GM21786 (cell line): ENCODE results near the gene ZNF174.

Source experiments
- ATAC-seq: cut with Tn5 transposase; IDR thresholded peaks from one replicate; pipeline ENCODE4 v1.9.1; 2021; ENCODE audit not compliant: unreplicated experiment

ZNF174 gene

DNA sequence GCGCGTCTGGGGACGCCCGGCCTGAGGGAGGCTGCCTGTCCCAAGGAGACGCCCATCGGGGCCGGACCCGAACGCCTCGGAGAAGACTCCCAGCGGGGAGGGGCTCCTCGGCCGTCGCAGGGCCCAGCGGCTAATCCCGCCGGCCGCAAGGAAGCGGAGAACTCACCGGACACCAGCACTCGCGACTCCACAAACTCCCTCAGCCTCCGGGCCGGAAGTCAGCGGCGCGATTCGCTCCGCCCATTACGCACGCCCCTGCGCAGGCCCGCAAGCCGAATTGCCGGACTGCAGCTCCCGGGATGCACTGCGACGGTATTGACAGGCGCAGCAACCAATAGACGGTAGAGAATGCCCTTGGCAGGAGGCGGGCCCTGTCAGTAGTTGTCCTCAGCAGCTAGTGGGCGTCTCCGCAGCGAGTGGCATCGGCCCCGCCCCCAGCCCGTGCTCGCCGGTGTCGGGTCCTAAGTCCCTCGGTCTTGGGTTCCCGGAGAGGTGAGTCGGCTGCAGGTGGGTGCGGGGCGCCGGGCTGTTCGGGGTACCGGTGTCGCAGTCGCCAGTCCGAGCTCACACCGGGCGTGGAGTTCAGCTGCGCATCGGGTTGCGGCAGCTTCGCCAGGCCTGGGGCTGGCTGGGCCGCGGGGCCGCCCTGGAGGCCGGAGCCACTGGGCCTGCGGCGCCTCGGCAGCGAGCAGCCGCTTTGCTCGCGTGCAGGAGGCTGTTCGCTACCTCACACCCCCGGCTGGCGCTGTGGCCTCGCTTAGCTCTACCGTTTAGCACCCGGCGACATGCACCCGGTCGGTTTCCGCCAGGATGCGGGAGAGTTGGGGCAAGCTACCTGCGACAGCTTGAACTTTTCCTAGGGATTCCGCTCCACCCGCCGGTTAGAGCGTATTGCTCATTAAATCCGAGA is at the start of gene ZNF174, which contains the start of gene ZSCAN32:
TSS of gene ZNF174 (plus strand) at position 437 of the 910 bp plus-strand sequence. CDS start 790 bp downstream, outside the sequence.
TSS of gene ZSCAN32 (minus strand) at position 226 of the 910 bp plus-strand sequence. CDS start 3,447 bp downstream, outside the sequence.
- ATAC-seq, result peak; percentile 95

DNA sequence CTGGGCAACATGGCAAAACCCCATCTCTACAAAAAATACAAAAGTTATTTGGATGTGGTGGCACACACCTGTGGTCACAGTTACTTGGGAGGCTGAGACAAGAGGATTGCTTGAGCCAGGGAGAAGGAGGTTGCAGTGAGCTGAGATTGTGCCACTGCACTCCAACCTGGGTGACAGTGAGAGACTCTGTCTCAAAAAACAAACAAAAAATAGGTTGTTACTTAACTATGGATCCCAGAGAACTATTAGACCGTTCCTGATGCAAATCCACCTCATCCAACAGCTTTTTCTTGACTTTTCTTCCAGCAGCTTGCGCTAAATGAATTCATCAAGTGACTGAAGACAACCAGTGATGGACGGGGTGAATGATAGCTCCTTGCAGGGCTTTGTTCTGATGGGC is 45.4 kb upstream of the ZNF174 start, which contains the start of gene OR2C1:
TSS of gene OR2C1 (plus strand) at position 301 of the 400 bp plus-strand sequence. CDS start at position 353, 52 bp downstream.
- ATAC-seq, result no peak

DNA sequence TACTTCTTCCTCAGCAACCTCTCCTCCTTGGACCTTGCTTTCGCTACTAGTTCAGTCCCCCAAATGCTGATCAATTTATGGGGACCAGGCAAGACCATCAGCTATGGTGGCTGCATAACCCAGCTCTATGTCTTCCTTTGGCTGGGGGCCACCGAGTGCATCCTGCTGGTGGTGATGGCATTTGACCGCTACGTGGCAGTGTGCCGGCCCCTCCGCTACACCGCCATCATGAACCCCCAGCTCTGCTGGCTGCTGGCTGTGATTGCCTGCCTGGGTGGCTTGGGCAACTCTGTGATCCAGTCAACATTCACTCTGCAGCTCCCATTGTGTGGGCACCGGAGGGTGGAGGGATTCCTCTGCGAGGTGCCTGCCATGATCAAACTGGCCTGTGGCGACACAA is 44.9 kb upstream of the ZNF174 start:
- ATAC-seq, result no peak

DNA sequence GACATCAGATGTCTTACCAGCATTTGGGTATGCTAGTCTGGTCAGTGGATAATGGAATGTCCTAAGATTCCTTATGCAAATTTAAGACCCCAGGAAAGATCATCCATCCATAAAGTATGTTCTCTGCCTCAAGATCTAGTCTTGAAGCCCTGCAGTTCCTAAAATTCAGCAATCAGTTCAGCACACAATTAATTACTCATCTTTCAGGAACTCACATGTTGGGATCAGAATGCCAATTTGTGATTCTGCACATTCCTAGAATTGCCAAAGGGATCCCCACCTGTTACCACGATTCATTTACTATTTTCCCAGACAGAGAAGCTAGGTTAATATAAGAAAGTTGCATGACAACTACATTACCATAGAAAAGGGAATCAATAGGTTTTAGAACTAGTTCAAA is 42.1 kb upstream of the ZNF174 start:
- ATAC-seq, result no peak

DNA sequence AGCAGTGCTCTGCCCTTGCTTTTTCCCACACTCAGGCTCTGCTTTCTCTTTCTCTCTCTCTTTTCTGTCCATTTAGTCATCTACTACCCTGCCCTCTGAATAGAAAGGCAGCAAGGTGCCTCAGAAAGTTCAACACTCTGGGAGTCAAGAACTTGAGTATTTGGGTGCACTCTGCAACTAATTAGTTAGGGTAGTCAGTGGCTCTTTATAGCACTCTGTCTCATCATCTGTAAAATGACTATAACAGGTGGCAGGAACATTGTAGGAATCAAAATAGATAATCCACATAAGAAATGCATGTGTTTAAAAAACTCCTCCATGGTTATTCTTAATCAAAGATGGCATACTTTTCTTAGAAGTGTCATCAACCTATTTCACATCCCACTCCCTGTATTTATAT is 38.1 kb upstream of the ZNF174 start:
- ATAC-seq, result no peak

DNA sequence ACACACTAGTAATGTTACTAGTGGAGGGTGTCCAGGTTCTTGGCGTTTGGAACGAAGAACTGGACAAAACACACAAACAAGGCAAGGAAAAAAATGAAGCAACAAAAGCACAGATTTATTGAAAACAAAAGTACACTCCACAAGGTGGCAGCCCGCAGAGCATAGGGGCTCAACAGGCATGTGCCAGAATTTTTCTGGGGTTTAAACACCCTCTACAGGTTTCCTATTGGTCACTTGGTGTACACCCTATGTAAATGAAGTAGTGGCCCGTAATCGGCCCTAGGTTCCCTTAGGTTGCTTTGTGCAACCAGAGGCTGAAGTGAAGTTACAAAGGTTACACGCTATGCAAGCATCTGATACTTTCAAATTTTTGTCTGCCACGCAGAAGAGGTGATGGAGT is 37.2 kb upstream of the ZNF174 start:
- ATAC-seq, result no peak

DNA sequence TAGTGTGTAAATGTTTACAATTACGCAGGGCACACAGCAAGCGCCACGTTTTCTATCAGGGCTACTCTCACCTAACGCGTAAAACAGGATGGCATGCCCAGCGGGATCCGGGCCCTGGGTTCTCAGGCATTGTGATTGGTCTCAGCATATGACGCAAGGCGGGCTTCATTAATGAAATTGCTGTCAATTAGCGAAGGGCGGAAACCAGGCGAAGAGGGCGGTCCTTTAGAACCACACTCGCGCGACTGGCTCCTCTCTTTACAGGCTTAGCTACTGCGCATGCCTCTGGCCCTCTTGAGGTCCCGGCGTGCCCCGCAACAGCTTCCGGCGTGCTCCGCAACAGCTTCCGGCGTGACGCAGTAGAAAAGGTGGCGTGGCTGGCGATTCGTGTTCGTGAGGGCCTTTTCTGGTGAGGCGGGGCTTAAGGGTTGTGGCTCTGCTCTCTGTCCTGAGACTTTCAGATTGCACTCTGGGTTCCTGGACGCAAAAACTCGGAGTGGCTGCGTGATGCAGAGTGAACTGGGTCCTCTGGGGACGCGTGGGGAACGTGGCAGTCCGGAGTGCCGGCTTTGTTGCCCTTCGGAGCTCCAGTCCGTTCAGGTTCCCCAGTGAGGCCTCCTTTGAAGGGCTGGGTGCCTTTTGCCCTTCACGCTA is 36.1 kb upstream of the ZNF174 start:
- ATAC-seq, result peak; percentile 83

DNA sequence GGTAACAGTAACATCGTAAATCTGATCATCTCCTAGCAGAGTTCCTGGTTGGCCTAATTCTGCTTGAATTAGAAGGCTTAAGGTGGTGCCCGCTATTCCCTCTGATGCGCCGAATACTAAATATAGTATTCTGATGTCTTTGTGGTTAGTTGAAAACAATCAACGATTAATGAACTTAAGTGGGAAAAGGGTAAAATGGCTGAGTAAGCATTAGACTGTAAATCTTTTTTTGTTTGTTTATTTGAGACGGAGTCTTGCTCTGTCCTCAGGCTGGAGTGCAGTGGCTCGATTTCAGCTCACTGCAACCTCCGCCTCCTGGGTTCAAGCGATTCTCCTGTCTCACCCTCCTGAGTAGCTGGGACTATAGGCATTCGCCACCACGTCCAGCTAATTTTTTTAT is 31.9 kb upstream of the ZNF174 start:
- ATAC-seq, result no peak

DNA sequence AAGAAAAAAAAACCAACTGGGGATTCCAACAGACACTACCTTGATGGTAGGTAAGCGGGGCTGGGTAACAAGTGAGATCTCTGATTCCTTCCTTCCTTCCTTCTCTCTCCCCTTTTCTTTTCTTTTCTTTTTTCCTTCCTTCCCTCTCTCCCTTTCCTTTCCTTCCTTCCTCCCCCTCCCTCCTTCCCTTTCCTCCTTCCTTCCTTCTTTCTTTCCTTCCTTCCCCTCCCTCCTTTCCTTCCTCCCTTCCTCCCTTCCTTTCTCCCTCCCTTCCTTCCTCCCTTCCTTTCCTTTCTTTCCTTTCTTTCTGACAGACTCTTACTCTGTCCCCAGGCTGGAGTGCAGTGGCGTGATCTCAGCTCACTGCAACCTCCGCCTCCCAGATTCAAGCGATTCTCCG is 25.3 kb upstream of the ZNF174 start:
- no peak for ATAC-seq

DNA sequence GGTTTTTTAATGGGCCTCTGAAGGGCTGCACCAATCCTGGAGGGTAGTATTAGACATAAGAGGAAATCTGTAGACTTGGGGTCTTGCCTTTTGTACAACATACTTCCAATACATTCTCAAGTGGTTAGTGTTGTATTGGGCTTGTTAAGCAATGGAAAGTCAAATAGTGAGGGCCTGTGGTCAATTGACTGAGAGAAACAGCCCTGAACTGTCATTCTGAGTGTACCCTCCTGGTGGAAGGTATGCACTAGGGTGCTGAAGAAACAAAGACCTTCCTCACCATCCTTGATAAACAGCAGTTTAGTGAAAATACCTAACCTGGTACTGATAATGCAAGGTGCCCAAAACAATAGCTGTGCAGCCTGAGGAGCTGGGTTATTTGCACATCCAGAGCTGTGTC is 23.1 kb upstream of the ZNF174 start:
- ATAC-seq, result no peak

DNA sequence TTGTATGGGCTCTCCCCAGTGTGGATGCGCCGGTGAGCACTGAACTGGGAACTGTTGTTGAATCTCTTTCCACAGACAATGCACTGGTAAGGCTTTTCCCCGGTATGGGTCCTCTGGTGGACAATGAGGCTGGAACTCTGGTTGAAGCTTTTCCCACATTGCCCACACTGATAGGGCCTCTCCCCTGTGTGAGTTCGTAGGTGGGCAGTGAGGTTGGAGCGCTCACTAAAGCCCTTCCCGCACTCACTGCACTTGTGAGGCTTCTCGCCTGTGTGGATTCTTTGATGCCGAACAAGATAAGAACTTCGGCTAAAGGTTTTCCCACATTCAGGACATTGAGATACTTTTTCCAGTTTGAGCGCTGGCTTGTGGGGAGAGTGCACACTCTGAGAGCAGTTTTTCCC is 18.0 kb upstream of the ZNF174 start:
- no peak for ATAC-seq

DNA sequence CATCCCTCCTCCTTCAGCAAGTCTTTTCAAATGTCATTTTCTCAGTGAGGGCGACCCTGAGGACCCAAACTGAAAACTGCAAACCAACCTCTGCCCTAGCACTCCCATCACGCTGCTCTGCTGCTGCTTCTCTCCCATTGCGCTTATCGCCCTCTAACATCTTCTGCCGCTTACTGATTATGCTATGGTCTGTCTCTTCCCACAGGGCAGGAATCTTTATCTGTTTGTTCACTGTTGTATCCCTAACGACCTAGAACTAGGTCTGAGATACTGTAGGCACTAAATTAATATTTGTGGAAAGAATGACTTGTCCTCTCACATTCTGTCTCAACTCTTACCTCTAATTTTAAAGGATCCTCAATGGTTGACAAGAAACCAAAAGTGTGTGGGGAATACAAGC is 12.7 kb upstream of the ZNF174 start:
- ATAC-seq, result no peak

DNA sequence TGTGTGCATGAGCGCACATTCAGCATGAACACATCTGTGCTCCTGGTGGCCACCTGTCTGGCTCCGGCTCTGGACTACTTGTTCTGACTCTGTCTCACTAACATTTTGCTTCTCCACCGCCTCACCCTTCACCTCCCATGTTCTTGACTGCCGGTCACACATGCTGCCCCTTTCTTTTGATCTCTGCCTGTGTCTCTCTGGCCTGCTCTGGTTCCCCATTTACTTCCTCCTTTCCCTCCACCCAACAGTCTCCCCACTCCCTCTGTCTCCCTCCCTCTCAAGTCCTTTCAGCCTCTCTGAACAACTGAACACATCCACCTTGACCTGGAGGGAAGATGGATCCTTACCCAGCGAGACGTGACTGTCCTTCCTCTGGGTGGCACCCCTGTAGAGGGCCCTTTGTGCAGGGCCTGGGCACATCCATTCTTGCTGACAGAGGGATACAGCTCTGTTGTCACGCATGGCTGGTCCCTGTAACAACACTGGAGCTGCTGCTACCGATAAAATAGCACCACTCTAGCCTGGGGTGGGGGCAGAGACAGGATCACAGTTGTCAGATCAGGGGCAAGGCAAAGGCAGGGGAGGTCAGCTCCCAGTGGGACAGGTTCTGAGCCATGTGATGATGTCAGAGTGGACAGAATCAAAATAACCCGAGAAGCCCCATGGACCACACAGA is 11.2 kb upstream of the ZNF174 start:
- ATAC-seq, result no peak

DNA sequence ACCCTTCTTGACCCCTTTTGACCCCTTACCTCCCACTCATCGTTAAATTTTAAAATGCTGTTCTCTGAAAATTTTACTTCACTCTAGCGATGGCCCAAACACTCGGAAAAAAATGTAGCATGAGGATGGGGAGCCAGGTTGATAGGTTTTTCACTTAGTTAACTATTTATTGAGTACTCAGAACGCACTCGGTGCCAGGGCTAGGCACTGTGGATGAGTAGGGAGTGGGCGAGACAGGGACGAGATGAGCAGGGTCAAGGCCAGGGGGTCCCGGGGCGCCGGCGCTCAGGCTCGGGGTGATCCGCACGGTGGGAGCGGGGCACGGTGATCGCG is 603 bp upstream of the ZNF174 start:
- peak; percentile 30 for ATAC-seq

DNA sequence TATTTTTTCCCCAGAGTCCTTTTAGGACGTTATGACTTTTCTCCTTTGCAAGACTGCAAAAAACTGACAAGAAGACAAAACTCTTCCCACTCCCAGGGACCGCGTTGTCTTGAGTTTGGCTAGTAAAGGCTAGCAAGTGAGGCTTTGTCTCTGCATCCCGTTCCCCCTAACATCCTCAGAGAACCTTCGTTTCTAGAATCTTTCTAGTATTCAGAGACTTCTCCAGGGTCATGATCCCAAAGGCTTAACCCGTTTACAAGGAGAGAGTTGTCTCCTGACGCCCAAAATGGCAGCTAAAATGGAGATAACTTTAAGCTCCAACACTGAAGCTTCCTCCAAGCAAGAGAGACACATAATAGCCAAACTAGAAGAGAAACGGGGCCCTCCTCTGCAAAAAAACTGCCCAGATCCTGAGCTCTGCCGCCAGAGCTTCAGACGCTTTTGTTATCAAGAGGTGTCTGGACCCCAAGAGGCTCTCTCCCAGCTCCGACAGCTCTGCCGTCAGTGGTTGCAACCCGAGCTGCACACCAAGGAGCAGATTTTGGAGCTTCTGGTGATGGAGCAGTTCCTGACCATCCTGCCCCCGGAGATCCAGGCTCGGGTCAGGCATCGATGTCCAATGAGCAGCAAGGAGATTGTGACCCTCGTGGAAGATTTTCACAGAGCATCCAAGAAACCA is 843 bp downstream of the ZNF174 start:
- ATAC-seq, result no peak

DNA sequence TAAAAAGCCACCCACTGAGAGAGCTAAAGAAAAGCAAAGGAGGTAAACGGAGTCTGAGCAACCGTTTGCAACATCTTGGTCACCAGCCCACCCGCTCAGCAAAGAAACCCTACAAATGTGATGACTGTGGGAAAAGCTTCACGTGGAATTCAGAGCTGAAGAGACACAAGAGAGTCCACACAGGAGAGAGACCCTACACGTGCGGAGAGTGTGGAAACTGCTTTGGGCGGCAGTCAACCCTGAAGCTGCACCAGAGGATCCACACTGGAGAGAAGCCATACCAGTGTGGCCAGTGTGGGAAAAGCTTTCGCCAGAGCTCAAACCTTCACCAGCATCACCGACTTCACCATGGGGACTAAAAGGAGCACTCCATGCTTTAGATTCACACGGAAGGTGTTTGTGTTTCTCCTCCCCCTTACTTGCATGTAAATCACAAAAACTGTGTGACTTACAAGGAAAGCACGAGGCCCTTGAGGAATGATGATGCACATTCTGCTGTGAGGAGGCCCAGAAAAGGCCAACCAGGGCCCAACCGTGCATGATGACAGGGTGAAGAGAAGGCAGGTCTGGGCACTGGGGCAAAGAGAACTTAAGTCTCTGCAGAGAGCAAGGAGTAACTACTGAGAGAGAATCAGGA is 7.7 kb downstream of the ZNF174 start:
- ATAC-seq, result no peak

DNA sequence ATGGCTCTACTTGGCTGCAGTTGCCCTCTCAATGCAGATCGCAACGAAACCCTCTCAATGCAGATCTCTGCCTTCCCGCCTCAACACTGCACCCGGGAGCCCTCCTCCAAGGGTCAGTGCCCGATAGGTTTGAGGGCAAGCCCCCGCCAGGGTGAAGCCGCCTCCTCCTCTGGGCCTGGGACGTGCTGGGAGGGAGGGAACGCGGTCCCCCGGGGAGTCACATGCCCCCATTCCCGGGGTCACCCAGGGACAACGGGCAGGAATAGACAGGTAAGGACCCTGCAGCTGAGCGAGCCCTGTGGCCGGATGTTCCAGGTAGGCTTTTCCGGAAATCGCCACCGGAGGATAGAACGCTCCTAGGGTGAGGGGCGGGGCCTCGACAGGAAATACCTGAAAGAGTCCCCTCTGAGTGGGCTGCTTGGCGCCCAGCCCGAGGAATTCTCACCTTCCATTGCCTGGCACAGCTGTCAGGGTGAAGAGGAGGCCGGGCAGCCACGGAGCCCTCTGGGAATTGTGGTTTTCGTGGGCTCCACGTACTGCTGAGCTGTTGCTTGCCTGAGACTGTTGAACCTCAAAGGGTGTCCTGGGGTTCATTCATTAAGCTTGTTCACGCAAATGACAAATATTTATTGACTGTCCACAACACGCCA is 12.8 kb downstream of the ZNF174 start:
- ATAC-seq, result no peak

DNA sequence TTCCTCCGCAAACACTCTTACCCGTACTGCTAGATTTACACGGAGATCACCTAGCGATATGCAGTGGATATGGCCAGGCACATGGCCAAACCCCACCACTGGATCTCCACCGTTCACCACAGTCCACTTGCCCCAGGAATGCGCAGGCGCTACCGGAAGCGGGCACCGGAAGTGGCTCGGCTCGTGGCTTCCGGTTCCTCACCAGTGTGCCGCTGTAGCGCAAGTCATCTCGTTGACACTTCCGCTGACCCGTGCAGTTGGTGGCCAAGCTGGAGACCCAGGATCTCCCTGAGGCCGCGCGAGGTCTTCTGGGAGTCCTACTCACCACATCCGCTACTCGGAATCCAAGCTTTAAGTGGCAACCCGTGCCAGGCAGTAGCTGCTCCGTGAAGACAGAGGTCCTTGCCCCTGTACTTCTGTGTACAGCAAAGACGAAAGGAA is 30.8 kb downstream of the ZNF174 start:
- no peak for ATAC-seq

DNA sequence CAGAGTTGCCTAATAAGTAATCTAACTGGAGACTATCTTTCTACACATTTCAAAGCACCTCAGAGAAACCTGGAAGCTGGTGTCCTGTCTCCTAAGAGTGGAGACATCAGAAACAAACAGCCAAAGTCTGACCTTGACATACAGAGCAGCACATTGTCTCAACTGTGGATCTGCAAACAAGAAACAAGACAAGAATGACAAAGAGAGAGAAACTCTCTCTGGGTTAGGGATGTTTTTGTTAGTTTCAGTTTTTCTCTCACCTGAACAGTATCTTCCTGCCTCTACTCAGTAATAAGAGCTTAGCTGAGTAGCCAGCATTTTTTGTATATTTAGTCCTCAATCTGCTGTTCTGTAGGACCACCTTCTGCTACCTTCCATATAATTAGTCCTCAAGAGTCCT is 33.4 kb downstream of the ZNF174 start:
- no peak for ATAC-seq

DNA sequence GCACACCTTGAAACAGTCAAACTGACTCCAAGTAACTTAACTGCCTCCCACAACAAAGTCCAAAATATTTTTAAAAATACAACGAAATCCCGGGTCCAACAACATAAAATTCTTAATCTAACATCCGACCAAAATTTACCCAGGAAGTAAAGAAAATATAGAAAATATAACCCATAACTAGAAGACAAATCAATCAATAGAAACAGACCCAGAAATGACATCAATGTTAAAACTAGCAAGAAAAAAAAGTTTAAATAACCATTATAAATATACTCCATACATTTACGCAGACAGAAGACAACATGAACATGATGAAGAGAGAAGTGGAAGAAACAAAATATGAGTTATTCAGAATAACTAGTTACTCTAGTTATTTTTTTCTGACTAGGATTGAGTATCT is 38.6 kb downstream of the ZNF174 start:
- ATAC-seq, result no peak
